HG02759 (cell line): ENCODE results near the gene RBPJL.
A peak's percentile ranks its signal among the peaks of the same experiment; 100 is the strongest.

Source experiments
- ATAC-seq: cut with Tn5 transposase; IDR thresholded peaks from one replicate; pipeline ENCODE4 v1.9.1; 2021; ENCODE audit warnings: mild to moderate bottlenecking, moderate library complexity; ENCODE audit not compliant: unreplicated experiment

RBPJL gene

GRCh38 chr20:45292343-45292742, 14.3 kb upstream of the RBPJL start:
- no peak for ATAC-seq

DNA sequence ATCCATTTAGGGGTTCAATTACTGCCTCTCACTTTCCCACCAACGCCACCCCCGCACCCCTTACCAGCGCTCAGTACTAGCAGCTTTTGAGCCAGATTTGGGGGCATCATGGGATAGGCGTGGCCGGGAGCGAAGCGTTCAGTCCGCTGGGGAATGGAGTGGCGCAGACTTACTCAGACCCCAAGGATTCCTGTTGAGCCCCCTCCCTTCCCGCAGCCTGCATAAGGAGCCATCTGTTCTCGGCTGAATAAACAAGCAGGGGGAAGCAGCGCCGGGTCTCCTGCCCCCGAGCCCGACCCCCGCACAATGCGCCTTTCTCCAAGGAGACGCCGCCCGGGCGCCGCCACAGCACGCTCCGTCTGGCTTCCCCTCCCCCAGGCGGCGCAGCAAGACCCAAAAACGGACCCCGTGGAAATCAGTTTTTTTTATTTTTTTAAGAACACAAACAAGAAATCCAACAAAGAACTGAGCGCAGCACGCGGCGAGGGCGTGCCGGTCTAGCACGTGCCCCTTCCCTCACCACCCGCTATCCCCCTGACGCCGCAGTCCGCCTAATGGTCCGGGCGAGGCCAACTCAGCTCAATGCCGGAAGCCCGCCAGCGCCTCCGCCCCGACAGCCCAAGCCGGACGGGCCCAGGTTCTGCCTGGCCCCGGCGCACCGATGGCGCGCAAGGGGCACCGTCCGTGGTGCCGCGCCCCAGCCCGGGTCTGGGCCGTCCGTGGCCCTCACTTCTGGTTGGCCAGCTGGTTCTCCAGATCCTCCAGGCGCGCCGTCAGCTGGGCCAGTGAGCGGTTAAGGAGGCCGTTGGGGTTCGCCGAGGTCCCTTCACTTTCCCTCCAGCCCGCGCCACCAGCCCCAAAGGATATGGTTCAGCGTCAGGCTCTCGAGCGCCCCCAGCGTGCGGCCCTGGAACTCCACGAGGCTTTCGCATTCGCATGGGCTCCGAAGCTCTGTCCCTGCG, 13.3 kb upstream of the RBPJL start:
- peak; percentile 77 for ATAC-seq

GRCh38 chr20:45294003-45294368, 12.7 kb upstream of the RBPJL start:
- no peak for ATAC-seq

GRCh38 chr20:45294659-45295058, 12.0 kb upstream of the RBPJL start:
- no peak for ATAC-seq

- ATAC-seq = no peak
Measured at GRCh38 chr20:45297786-45298497, 8.7 kb upstream of the RBPJL start.

DNA sequence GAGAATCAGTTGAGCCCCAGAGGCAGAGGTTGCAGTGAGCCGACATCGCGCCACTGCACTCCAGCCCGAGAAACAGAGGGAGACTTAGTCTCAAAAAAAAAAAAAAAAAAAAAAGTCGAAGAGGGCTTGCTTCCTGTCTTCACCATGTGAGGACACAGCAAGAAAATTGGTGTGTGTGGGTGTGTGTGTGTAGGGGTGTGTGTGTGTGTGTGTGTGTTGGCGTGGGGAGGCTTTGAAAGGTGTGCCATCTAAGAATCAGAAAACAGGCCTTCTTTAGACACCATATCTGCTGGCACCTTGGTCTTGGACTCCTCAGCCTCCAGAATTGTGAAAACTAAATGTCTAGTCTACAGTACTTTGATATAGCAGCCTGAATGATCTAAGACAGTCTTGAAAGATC, 6.9 kb upstream of the RBPJL start:
- ATAC-seq = no peak

- ATAC-seq = peak; percentile 67
Measured at GRCh38 chr20:45300961-45301360, 5.7 kb upstream of the RBPJL start.

- no peak for ATAC-seq
Measured at GRCh38 chr20:45301824-45302271, 4.8 kb upstream of the RBPJL start.

DNA sequence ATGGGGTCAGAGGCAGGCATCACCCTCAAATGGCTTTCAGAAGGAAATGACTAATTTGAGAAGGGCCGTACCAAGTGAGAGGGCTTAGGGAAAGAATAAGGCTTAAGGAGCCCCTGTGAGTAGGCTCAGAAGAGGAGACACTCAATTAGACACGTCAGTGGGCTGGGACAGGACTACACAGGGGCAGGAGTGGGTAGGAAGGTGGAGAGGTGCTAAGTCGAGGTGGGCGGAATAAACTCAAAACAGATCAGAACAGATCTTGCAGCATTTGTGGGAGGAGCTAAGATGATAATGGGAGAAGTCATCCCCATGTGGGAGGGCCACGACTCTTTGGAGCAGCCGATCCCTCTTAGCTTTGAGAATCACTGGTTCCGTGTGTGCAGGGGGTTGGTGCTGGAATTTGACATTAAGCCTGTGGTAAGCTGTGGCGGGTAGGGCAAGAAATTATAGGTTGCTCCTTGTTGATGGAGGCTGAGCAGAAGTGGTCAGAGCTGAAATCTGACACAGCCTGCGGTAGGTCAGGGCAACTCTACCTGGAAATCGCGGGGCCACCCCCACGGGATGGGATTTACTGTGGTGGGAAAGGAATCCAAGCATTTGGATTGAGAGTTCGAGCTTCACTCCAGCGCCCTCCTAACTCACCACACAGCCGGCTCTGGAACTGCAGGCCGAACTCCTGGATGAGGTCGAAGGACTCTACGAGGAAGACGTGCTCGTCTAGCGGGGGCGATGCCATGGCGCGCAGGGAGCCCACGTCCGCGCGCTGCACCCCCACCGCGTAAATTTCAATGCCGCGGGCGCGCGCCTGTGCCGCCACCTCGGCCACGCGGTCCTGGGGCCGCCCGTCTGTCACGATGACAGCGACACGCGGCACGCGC, 2.8 kb upstream of the RBPJL start:
- no peak for ATAC-seq

DNA sequence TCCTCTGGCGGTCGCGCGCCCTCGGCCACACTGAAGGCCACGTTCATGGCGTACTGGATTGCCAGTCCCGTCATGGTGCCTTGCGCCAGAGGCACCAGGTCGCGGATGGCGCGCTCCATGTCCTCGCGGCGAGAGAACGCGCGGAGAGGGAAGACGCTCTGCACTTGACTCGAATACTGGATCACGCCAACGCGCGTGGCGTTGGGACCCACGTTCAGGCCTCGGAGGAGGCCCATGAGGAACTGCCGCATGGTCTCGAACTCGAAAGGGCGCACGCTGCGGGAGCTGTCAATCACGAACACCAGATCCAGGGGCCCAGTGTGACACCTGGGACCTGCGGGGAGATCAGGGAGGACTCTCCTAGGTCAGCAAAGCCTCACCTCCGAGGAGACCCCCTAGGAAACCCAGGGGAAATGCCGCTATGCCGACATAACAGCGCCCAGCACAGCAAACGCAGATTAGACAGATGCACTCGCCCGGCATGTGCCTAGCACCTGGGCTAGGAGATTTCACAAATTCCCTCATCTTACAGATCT, 2.1 kb upstream of the RBPJL start:
- ATAC-seq = no peak

DNA sequence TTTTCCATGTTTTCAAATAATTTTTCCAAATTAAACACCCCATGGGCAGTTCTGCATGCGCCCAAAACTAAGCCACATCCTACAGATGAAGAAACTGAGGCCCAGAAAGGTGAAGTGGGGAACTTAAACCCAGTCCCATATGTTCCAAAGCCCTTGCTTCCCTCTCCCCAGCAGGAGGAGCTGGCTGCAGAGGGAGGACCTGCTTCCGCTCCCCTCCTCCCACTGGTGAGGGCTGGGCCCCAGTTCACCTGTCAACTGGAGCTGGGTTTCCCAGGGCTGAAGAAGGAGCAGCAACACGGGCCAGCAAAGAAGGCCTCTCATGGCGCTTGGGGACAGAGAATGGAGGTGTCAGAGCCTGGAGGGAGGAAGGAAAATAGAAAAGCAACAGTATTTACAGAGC, 1.4 kb upstream of the RBPJL start:
- no peak for ATAC-seq

DNA sequence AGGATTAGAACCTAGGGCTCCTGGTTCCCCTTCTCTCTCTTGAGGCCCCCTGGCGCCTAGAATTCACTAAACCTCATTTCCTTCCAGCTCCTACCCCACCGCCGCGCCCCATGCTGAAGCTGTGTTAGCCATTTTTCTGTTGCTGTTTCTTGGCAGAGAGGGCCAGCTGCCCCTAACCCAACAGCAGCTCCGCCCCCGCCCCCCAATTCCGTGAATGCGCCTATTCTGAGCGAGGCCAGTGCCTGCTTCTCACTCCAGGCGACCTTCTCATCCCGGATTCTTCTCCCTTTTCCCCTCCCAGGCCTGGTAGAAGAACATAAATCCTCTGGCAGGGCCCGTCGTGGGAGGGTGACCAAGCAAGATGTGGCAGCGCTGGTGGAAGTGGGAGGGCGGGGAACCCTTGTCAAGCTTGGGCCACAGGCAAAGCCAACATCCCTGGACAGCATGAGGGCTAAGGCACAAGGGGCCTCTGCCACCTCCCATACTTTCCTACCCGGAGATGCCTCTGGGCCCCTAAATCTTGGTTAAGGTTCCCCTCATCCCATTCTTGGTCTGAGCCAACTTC, 518 bp downstream of the RBPJL start:
- ATAC-seq = no peak

DNA sequence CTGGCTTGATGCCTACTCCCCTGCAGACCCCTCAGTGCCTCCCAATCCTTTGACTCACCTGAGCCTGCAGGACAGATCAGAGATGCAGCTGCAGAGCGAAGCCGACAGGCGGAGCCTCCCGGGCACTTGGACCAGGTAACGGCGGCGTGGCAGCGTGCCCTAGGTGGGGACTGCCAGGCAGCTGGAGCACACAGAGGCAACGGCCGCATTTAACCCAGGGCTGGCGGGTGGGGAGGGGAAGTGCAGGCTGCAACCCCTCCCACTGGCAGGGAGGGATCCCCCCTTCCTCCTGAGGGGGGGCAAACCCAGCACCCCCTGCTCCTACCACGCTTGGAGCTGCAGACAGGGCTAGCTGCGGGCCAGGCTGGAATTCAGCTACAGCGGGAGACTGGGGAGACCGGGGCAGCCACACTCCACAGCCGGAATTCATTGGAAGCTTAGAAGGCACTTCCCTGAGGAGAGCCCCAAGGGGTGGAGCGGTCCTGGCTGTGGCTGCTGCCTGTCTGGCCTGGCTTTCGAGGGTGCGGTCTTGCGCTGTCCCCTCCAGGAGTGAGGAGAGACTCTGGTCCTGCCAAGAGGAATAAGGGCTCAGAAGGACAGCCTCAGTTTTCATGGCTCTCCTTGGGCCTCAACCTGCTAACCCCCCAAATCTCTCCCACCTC, 1.6 kb downstream of the RBPJL start, which contains the start of gene MATN4:
TSS of gene MATN4 (minus strand) at position 183 of the 662 bp plus-strand sequence. CDS start 2,717 bp downstream, outside the sequence.
- ATAC-seq = no peak

DNA sequence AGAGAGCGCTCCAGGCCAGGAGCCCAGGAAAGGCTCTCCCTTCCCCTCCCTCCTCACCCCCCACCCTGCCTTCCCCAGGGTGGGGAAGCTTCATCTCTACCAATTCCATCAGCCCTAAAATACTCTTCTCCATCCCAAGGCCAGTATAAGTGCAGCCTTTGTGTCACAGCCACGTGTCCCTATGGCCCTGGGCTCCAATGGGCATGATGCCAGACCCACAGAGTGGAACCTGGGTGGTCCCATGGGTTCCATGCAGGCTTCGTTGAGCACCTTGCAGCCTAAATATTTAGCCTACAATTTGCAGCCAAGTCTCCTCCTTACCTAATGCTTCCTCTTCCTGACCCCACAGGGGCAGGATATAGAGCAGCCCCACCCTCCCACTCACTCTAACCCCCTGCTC, 2.4 kb downstream of the RBPJL start:
- no peak for ATAC-seq

- no peak for ATAC-seq
Measured at GRCh38 chr20:45311589-45312211, 5.1 kb downstream of the RBPJL start.

- ATAC-seq = no peak
Measured at GRCh38 chr20:45312241-45312640, 5.6 kb downstream of the RBPJL start.

- no peak for ATAC-seq
Measured at GRCh38 chr20:45313065-45313695, 6.5 kb downstream of the RBPJL start.

- ATAC-seq = no peak
Measured at GRCh38 chr20:45313943-45314342, 7.3 kb downstream of the RBPJL start.

DNA sequence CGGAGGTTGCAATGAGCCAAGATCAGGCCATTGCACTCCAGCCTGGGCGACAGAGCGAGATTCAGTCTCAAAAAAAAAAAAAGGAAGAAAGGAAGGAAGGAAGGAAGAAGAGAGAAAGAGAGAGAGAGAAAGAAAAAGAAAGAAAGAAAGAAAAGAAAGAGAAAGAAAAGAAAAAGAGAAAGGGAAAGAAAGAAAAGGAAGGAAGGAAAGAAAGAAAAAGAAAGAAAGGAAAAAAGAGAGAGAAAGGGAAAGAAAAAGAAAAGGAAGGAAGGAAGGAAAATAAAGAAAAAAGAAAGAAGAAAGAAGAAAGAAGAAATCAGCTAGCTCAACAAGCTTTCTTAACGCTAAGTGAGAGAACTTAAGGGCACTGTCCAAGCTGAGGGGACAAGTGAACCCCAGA, 9.0 kb downstream of the RBPJL start:
- ATAC-seq = no peak
